Spleen (tissue), 7 donors: ENCODE measurements around the gene OR6N1.

Source experiments
- POLR2A ChIP-seq, 3 donors: fragments of 450-650 bp; IDR thresholded peaks; one replicate each; pipeline ENCODE4 v1.5.1; 2017; ENCODE audit warnings: antibody characterized with exemption in 3 of 3, mild to moderate bottlenecking in 1 of 3
- TF ChIP-seq, protein P1 (sequence below), 11 experiments: fragments of 200-600 bp in 7 of 11; fragments of 450-650 bp in 4 of 11; sonication (generic) in 4 of 11; IDR thresholded peaks in 8 of 11; conservative IDR thresholded peaks in 3 of 11; 1 replicate in 7 of 11; 2 replicates in 4 of 11; pipeline versions ENCODE4 v1.4.0 to v1.8.0; 2016 to 2021; ENCODE audit warnings: antibody characterized with exemption in 11 of 11, inconsistent platforms in 4 of 11, mild to moderate bottlenecking in 1 of 11
- donor health status: DM: no; HTN: no; CAD: no; lungs with moderate emphysema.
- donor health status: DM: no; HTN: no; CAD: no.
- donor health status: DM: no; HTN: no; CAD: no.

GRCh38 chr1:158735848-158736247 is 36.1 kb downstream of the OR6N1 start:
- TF ChIP-seq, protein P1, sequence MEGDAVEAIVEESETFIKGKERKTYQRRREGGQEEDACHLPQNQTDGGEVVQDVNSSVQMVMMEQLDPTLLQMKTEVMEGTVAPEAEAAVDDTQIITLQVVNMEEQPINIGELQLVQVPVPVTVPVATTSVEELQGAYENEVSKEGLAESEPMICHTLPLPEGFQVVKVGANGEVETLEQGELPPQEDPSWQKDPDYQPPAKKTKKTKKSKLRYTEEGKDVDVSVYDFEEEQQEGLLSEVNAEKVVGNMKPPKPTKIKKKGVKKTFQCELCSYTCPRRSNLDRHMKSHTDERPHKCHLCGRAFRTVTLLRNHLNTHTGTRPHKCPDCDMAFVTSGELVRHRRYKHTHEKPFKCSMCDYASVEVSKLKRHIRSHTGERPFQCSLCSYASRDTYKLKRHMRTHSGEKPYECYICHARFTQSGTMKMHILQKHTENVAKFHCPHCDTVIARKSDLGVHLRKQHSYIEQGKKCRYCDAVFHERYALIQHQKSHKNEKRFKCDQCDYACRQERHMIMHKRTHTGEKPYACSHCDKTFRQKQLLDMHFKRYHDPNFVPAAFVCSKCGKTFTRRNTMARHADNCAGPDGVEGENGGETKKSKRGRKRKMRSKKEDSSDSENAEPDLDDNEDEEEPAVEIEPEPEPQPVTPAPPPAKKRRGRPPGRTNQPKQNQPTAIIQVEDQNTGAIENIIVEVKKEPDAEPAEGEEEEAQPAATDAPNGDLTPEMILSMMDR (IDR thresholded peaks at IDR 0.05 in 8 of 11, conservative IDR thresholded peaks at IDR 0.05 in 3 of 11) = no peak
- no peak for TF ChIP-seq POLR2A (IDR thresholded peaks at IDR 0.05)
